ENCODE data around the gene ERRFI1.
"Not testable (repeated sequence)": the region's sequence is repeated elsewhere in the genome, so short reads cannot be mapped to it uniquely, and the experiment has no call there.

The ERRFI1 gene

GRCh38 chr1:7963841-7964240 is 62.3 kb downstream of the ERRFI1 start:
- DNase-seq: not testable (repeated sequence)

GRCh38 chr1:7963378-7963730 is 62.8 kb downstream of the ERRFI1 start:
- DNase-seq: not testable (repeated sequence)

GRCh38 chr1:7962636-7963377 is 63.3 kb downstream of the ERRFI1 start:
- no peak for DNase-seq

GRCh38 chr1:7962014-7962335 is 64.1 kb downstream of the ERRFI1 start:
- DNase-seq: no peak

Measured in CD4-positive, alpha-beta T cell treated with Interleukin-6 for 4 hours (primary cell).